NCI-H2029 (cell line): Measurements from ENCODE around the gene GPC1.
"Not testable (repeated sequence)": the region's sequence is repeated elsewhere in the genome, so short reads cannot be mapped to it uniquely, and the experiment has no call there.

Experiments
- DNase-seq: peaks from one replicate; lab custom pipeline; 2025; lab: John Stamatoyannopoulos, UW

The GPC1 gene, protein sequence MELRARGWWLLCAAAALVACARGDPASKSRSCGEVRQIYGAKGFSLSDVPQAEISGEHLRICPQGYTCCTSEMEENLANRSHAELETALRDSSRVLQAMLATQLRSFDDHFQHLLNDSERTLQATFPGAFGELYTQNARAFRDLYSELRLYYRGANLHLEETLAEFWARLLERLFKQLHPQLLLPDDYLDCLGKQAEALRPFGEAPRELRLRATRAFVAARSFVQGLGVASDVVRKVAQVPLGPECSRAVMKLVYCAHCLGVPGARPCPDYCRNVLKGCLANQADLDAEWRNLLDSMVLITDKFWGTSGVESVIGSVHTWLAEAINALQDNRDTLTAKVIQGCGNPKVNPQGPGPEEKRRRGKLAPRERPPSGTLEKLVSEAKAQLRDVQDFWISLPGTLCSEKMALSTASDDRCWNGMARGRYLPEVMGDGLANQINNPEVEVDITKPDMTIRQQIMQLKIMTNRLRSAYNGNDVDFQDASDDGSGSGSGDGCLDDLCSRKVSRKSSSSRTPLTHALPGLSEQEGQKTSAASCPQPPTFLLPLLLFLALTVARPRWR

DNA sequence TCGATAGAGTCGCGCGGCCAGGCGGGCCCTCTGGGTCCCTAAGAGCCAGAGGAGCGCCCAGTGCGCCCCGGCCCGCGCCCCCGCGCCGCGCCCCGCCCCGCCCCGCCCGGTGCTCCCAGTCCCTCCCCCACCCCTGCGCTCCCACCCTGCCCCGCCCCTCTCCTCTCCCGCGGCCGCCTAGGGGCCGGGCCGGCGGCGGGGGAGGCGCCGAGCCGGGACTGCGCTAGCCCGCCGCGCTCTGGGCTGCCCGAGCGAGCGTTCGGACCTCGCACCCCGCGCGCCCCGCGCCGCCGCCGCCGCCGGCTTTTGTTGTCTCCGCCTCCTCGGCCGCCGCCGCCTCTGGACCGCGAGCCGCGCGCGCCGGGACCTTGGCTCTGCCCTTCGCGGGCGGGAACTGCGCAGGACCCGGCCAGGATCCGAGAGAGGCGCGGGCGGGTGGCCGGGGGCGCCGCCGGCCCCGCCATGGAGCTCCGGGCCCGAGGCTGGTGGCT is at the start of gene GPC1:
Gene GPC1 (plus strand): TSS at position 207 of the 491 bp plus-strand sequence. CDS start 256 bp downstream, at position 463.
- DNase-seq, result peak; percentile 36

GRCh38 chr2:240386326-240386725 is 49.1 kb upstream of the GPC1 start:
- DNase-seq, result no peak

GRCh38 chr2:240386743-240387142 is 48.7 kb upstream of the GPC1 start:
- not testable (repeated sequence) for DNase-seq

GRCh38 chr2:240387325-240387668 is 48.2 kb upstream of the GPC1 start:
- no peak for DNase-seq

- DNase-seq, result no peak
Observed at GRCh38 chr2:240387669-240388358, 47.6 kb upstream of the GPC1 start.

DNA sequence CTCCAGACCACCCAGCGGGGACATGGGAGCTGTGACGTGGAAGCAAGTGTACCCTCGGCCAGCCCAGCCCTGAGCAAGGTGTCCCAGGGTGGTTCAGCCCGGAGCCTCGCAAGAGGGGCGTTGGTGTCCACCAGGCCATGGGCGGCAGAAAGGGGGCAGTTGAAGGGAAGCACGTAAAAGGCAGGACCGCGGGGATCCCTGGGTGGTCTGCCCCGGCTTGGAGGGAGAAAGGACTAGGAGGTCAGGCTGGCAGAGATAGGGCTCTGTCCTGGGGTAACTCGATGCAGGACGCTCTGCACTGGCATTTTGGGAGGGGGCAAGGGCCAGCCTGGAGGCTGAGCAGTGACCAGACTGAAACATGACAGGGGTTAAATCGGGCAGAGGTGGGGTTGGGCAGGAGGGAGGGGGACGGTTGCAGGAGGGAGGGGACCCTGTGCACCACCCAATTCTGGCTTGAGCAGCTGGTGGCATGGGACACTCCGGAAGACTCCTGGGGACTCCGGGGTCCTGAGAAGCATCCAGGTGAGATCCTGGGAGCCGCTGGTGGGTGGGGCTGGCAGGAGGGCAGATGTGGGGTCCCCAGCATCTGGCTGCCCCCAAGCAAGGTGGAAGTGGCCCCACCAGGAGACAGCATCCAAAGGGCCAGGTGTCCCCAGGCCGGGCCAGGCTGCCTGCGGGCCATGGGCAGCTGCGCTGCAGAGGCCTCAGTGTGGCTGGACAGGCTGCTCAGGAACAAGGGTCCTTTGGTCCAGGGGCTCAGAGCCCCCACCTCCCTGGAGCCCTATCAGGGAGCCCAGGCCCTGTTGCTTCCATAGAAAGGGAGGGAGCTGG is 46.8 kb upstream of the GPC1 start:
- no peak for DNase-seq

GRCh38 chr2:240389302-240389805 is 46.1 kb upstream of the GPC1 start:
- DNase-seq, result no peak

DNA sequence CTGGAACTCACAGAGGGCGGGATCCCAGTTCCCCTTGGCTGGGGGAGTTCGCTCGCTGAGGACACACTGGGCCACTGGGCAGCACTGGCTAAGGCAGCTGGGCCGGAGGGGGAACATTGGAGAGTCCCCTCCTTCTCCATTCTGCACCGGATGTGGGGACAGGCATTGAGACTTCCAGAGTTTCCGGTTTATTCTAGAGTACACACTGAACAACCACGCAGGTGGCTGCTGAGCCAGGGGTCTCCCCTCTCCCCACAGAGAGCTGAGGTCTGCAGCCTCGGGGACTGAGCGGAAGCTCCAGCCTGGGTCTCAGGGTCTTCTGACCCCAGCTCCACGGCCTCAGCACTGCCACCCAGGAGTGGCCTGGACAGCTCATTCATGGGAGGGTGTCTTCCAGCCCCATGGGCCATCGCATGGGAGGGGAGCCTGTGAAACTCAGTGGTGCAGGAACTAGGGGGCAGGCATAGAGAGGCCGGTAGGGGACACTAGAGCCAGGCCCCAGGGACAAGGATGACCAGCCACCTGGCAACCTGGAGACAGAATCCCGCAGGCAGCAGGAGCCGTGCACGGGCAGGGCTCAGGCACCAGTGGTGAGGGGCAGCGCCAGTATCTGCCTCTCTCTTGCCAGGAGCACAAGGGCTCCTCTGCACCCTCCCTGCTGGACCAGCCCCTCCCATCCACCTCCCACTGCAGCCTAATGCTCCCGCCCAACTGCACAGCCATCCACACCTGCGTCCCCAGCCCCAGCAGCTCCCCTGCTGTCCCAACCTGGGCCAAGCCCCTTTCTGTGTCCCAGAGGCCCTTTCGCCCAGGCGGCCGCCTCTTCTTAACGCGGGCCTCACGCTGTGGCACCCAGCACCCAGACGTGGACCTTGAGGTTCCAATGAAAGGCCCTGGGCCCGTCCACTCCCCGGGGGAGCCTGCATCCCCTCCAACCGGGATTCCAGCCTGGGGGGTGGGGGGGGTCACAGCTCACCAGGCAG is 45.1 kb upstream of the GPC1 start:
- DNase-seq, result no peak

DNA sequence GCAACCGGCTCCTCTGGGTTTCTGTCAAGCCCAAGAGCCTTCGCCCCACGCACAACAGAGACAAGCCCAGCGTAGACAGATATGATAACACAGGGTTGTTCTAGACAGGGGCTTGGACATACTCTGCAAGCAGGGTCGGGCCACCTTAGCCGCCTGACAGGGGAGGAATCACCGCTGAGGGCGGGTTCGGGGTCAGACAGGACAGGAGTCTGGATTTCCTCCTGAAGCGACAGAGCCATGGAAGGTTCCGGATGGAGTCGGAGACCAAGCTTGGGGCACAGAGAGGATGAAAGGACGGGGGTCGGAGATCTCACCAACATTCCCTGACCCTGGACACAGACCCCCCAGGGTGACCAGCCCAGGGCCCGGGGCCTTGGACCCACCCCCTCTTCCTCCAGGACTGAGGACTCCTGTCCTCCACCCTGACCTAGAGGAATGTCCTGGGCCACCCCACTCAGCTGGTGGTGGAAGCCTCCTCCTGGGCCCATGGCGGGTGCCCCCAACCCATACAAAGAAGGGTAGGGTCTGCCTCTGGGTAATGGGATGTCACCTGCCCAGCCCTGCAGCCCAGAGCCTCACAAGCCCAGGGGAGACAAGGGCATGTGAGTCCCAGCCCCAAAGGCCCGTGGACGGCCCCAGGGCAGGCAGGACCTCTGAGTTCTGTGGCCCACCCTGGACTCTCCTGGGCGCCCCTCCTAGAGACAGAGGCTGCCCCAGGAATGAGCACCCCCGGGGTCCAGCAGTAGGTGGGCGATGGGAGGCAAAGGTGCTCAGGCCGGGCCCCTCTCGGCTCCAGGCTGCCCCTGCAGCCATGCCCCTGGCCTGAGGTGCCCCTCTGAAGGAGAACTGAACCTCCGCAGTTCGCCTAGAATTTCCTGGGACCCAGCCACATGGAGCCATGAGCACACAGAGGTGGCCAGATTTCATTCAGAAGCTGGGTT is 44.1 kb upstream of the GPC1 start:
- no peak for DNase-seq

- DNase-seq, result no peak
Observed at GRCh38 chr2:240392084-240392947, 43.1 kb upstream of the GPC1 start.

DNA sequence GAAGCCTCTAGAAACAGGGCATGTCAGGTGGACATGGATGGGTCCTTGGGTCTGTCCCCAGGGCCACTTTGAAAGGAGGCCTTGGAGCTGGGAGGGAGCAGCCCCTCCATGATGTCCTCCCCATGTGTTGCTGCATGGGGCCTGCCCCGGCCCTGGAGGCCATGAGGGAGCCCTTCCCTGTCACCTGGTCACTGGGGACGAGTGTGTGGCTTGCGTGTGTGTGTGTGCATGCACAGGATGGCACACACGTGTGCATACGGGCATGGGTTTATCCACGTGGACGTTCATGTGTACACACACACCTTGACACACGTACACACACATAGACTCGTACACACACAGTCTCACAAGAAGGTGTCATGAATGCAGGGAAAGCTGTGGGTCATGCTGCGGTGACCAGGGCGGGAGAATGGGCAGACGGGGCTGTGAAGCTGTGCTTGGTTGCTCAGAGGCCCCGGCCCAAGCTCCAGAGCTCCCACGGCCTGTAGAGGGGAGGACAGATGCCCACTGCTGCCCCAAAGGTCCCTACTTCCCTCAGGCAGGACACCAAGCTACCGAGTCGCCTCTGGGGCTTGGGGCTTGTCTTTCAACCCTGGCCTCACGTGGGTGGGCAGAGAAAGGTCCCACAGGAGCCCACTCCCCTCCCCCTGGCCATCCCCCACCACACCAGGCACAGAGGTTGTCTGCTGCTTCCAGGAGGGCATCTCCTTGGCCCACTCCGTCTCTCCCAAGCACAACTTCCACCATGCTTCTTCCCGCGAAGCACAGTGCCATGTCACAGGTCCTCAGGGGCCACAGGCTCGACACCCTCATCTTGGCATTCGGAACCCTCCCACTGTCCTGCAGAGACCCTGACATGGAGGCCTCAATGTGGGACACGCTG is 42.3 kb upstream of the GPC1 start:
- DNase-seq, result no peak

- no peak for DNase-seq
Observed at GRCh38 chr2:240393831-240394410, 41.5 kb upstream of the GPC1 start.

- no peak for DNase-seq
Observed at GRCh38 chr2:240394549-240394948, 40.9 kb upstream of the GPC1 start.

DNA sequence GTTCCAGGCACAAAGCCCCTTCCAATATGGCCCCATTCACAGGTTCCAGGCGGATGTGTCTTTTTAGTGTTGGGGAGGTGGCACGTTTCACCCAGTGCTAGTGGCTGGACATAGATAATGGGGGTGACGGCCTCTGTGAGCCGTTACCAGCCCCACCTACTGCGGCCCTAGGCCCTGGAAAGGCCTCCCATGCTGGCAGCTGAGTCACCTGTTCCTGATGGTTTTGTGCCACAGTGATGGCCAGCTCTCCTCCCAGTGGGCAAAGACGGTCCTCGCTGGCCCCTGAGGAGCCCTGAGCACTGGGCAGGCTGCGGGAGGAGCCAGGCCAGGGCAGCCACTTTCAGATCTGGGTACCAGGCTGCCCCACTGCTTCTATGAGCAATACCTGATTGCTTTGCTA is 40.0 kb upstream of the GPC1 start:
- DNase-seq, result no peak

DNA sequence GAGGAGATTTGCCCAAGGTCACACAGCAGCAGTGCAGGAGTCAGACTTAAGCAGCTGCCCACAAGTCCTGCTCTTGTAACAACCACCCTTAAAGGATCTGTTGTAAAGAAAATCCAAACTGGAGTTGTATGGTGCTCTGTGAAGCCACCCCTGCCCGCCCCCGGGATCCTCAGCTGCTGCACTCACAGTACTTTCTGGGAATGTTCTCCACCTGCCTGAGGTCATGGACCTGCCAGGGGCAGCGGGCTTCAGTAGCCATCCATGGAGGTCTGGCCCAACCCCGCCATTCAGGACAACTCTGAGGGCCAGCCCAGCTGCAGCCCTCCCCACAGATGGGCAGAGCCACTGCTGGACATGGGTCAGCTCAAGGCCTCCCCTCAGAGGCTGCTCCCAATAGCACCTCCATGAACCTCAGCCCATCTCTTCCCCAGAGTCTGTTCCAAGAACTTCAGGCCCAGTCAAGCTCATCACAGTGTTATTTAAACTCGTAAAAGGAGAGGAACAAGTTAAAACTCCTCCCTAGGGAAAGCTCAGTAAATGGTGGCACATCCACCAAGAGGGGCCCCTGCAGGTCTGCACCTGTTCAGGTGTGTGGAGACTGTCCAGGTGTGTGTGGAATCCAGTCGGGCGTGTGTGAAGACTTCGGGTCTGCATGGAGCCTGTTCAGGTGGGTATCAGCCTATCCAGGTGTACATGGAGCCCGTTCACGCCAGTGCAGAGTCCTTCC is 39.4 kb upstream of the GPC1 start:
- DNase-seq, result no peak
